H9 (cell line): ENCODE data around the gene NSD1. TPM values are rescaled to one million over a fixed set of nuclear protein-coding genes. Genes with fewer than 3 reads are reported as not detected.

Experiments used
- DNase-seq: peaks from one replicate; pipeline ENCODE4 v3.0.0-alpha.2; 2017
- H2AFZ ChIP-seq: one replicate; pipeline ENCODE4 v1.6.1; 2013; ENCODE audit warnings: mild to moderate bottlenecking, low read length, control low read depth, moderate library complexity
- H2AK5ac ChIP-seq: 2 replicates; pipeline ENCODE4 v1.6.1; 2013; ENCODE audit warnings: low read length, control low read depth, mixed read lengths; ENCODE audit not compliant: insufficient read length
- H2BK120ac ChIP-seq: one replicate; pipeline ENCODE4 v1.6.1; 2013; ENCODE audit warnings: low read depth, mild to moderate bottlenecking, low read length, control low read depth, inconsistent platforms; ENCODE audit not compliant: poor library complexity, severe bottlenecking
- H2BK12ac ChIP-seq: 2 replicates; pipeline ENCODE4 v1.6.1; 2013; ENCODE audit warnings: low read length, control low read depth, mixed read lengths, low read depth; ENCODE audit not compliant: insufficient read length
- H2BK15ac ChIP-seq: 2 replicates; pipeline ENCODE4 v1.6.1; 2013; ENCODE audit warnings: low read depth, low read length, control low read depth
- H2BK20ac ChIP-seq: one replicate; pipeline ENCODE4 v1.6.1; 2013; ENCODE audit warnings: low read depth, mild to moderate bottlenecking, low read length, control low read depth, inconsistent platforms; ENCODE audit not compliant: poor library complexity, severe bottlenecking
- H2BK5ac ChIP-seq: 2 replicates; pipeline ENCODE4 v1.6.1; 2013; ENCODE audit warnings: low read length, control low read depth, mixed read lengths; ENCODE audit not compliant: insufficient read length
- H3K14ac ChIP-seq: 2 replicates; pipeline ENCODE4 v1.6.1; 2013; ENCODE audit warnings: low read length, control low read depth; ENCODE audit not compliant: insufficient read depth
- H3K18ac ChIP-seq: 2 replicates; pipeline ENCODE4 v1.6.1; 2013; ENCODE audit warnings: low read depth, mild to moderate bottlenecking, mixed read lengths, low read length, control low read depth; ENCODE audit not compliant: insufficient read length
- H3K23ac ChIP-seq: 2 replicates; pipeline ENCODE4 v1.6.1; 2013; ENCODE audit warnings: low read length, control low read depth, mixed read lengths, low read depth; ENCODE audit not compliant: insufficient read length
- H3K23me2 ChIP-seq: 2 replicates; pipeline ENCODE4 v1.6.1; 2013; ENCODE audit warnings: low read depth, mild to moderate bottlenecking, mixed read lengths, low read length, control low read depth; ENCODE audit not compliant: insufficient read length, poor library complexity, severe bottlenecking
- H3K27ac ChIP-seq: 2 replicates; pipeline ENCODE4 v1.5.1; 2013; ENCODE audit warnings: low read length, control low read depth, mixed read lengths, low read depth; ENCODE audit not compliant: insufficient read length
- H3K27me3 ChIP-seq: 2 replicates; pipeline ENCODE4 v1.6.1; 2013; ENCODE audit warnings: low read length, control low read depth, inconsistent platforms; ENCODE audit not compliant: insufficient read depth
- H3K4ac ChIP-seq: 2 replicates; pipeline ENCODE4 v1.6.1; 2013; ENCODE audit warnings: low read depth, mild to moderate bottlenecking, control low read depth, inconsistent platforms, low read length, moderate library complexity
- H3K4me1 ChIP-seq: 2 replicates; pipeline ENCODE4 v1.6.1; 2013; ENCODE audit warnings: low read length, control low read depth, inconsistent platforms; ENCODE audit not compliant: insufficient read depth
- H3K4me2 ChIP-seq: 2 replicates; pipeline ENCODE4 v1.6.1; 2013; ENCODE audit warnings: low read length, control low read depth, mixed read lengths; ENCODE audit not compliant: insufficient read length, insufficient read depth
- H3K56ac ChIP-seq: 2 replicates; pipeline ENCODE4 v1.6.1; 2013; ENCODE audit warnings: low read depth, mild to moderate bottlenecking, mixed read lengths, low read length, control low read depth; ENCODE audit not compliant: insufficient read length
- H3K79me1 ChIP-seq: 2 replicates; pipeline ENCODE4 v1.6.1; 2013; ENCODE audit warnings: low read depth, mild to moderate bottlenecking, moderate library complexity, low read length, control low read depth, inconsistent platforms; ENCODE audit not compliant: insufficient read depth, poor library complexity, severe bottlenecking
- H3K79me2 ChIP-seq: 2 replicates; pipeline ENCODE4 v1.6.1; 2013; ENCODE audit warnings: low read length, control low read depth, inconsistent platforms; ENCODE audit not compliant: insufficient read depth
- H3K9ac ChIP-seq: 2 replicates; pipeline ENCODE4 v1.6.1; 2013; ENCODE audit warnings: low read length, control low read depth, mixed read lengths; ENCODE audit not compliant: insufficient read length; ENCODE audit errors: extremely low read depth
- H3K9me3 ChIP-seq: one replicate; pipeline ENCODE4 v1.6.1; 2013; ENCODE audit warnings: low read depth, low read length, inconsistent platforms; ENCODE audit not compliant: control insufficient read depth
- H3T11ph ChIP-seq: one replicate; pipeline ENCODE4 v1.6.1; 2013; ENCODE audit warnings: mild to moderate bottlenecking, low read length, control low read depth, inconsistent platforms
- H4K20me1 ChIP-seq: one replicate; pipeline ENCODE4 v1.6.1; 2013; ENCODE audit not compliant: control insufficient read depth, insufficient read length, insufficient read depth
- H4K5ac ChIP-seq: 2 replicates; pipeline ENCODE4 v1.6.1; 2013; ENCODE audit warnings: low read depth, mild to moderate bottlenecking, mixed read lengths, low read length, control low read depth; ENCODE audit not compliant: insufficient read length
- H4K8ac ChIP-seq: replicated peaks from 2 replicates; pipeline ENCODE4 v1.6.1; 2013; ENCODE audit warnings: low read length, control low read depth, mixed read lengths, low read depth; ENCODE audit not compliant: insufficient read length
- H4K91ac ChIP-seq: 2 replicates; pipeline ENCODE4 v1.6.1; 2013; ENCODE audit warnings: low read depth, mild to moderate bottlenecking, moderate library complexity, mixed read lengths, low read length, control low read depth; ENCODE audit not compliant: insufficient read length
- H3K27ac Mint-ChIP-seq, 3 experiments: 2 replicates in 2 of 3; 3 replicates in 1 of 3; pipeline ENCODE4 v1.8.0; 2020 to 2021; ENCODE audit warnings: mixed read lengths in 3 of 3, mild to moderate bottlenecking in 1 of 3, moderate library complexity in 1 of 3
- H3K27me3 Mint-ChIP-seq: 2 replicates; pipeline ENCODE4 v1.8.0; 2021; ENCODE audit warnings: low read depth, mild to moderate bottlenecking, moderate library complexity, mixed read lengths
- H3K36me3 Mint-ChIP-seq, 3 experiments: 2 replicates in 2 of 3; 3 replicates in 1 of 3; pipeline ENCODE4 v1.8.0; 2020 to 2021; ENCODE audit warnings: low read depth in 3 of 3, mixed read lengths in 3 of 3; ENCODE audit not compliant: insufficient read depth in 1 of 3
- H3K4me1 Mint-ChIP-seq, 2 experiments: 2 replicates each; pipeline ENCODE4 v1.8.0; 2020; ENCODE audit warnings: mixed read lengths in 2 of 2
- H3K4me3 Mint-ChIP-seq, 2 experiments: 2 replicates in 1 of 2; 3 replicates in 1 of 2; pipeline ENCODE4 v1.8.0; 2020 to 2021; ENCODE audit warnings: mild to moderate bottlenecking in 2 of 2, mixed read lengths in 2 of 2, moderate library complexity in 1 of 2
- H3K9me3 Mint-ChIP-seq, 2 experiments: 2 replicates in 1 of 2; 3 replicates in 1 of 2; pipeline ENCODE4 v1.8.0; 2020; ENCODE audit warnings: mild to moderate bottlenecking in 2 of 2, mixed read lengths in 2 of 2, moderate library complexity in 1 of 2
- WGBS: extraction: QIAGEN DNeasy Blood & Tissue Kit; methylation state at CpG from one replicate; pipeline ENCODE4 v1.1.7; 2013; ENCODE audit warnings: missing lambda C conversion rate, low lambda C conversion rate, mixed read lengths; ENCODE audit not compliant: insufficient read length; ENCODE audit errors: extremely low coverage; 5-methylcytosine and 5-hydroxymethylcytosine counted together
- total RNA-seq: library from RNA; stranded (reverse); gene quantifications from 2 replicates; pipeline ENCODE4 v1.2.1, GENCODE V29; 2021
- TF ChIP-seq, protein P1 (sequence below): fragments of 200-600 bp; sonication (generic); conservative IDR thresholded peaks from 3 replicates; pipeline ENCODE4 v1.8.0; 2021; ENCODE audit warnings: antibody characterized with exemption, mild to moderate bottlenecking

NSD1 gene
- total RNA-seq, 1 experiment from 2014 or later = 213 TPM

- H3K23ac ChIP-seq = no peak overlapping the region
- H3K18ac ChIP-seq = no peak overlapping the region
- H3K9me3 ChIP-seq = no peaks in the 10 kb centered on the region
- H3K4ac ChIP-seq = no peak overlapping the region
- H3K14ac ChIP-seq = no peak overlapping the region
- WGBS = no CpG with 5 or more reads among the region's 1 CpG
- DNase-seq = no peak
- no peak overlapping the region for H2BK20ac ChIP-seq
- no peaks in the 10 kb centered on the region for H3K23me2 ChIP-seq
- no peak overlapping the region for H2BK120ac ChIP-seq
- TF ChIP-seq, protein P1, sequence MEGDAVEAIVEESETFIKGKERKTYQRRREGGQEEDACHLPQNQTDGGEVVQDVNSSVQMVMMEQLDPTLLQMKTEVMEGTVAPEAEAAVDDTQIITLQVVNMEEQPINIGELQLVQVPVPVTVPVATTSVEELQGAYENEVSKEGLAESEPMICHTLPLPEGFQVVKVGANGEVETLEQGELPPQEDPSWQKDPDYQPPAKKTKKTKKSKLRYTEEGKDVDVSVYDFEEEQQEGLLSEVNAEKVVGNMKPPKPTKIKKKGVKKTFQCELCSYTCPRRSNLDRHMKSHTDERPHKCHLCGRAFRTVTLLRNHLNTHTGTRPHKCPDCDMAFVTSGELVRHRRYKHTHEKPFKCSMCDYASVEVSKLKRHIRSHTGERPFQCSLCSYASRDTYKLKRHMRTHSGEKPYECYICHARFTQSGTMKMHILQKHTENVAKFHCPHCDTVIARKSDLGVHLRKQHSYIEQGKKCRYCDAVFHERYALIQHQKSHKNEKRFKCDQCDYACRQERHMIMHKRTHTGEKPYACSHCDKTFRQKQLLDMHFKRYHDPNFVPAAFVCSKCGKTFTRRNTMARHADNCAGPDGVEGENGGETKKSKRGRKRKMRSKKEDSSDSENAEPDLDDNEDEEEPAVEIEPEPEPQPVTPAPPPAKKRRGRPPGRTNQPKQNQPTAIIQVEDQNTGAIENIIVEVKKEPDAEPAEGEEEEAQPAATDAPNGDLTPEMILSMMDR = no peak
- no peak overlapping the region for H3T11ph ChIP-seq
- no peak overlapping the region for H3K56ac ChIP-seq
- H3K79me1 ChIP-seq = no peaks in the 10 kb centered on the region
- Mint-ChIP-seq H3K36me3 (peaks cover 34 to 88% (median 78%) of the 10 kb centered on the region in 3 experiments; a peak in 6 of 7 replicates), H3K27ac (no peak overlapping the region), H3K9me3 (no peaks in the 10 kb centered on the region), H3K27me3 (no peaks in the 10 kb centered on the region), H3K4me1 (no peaks in the 10 kb centered on the region), H3K4me3 (no peak overlapping the region)
- H4K20me1 ChIP-seq = no peaks in the 10 kb centered on the region
- no peak overlapping the region for H2BK15ac ChIP-seq
- no peak overlapping the region for H4K91ac ChIP-seq
- no peak overlapping the region for H2BK5ac ChIP-seq
- no peaks in the 10 kb centered on the region for H3K4me1 ChIP-seq
- no peak overlapping the region for H4K5ac ChIP-seq
- H3K27me3 ChIP-seq = no peaks in the 10 kb centered on the region
- no peak overlapping the region for H3K4me2 ChIP-seq
- H3K79me2 ChIP-seq = no peaks in the 10 kb centered on the region
- H2BK12ac ChIP-seq = no peak overlapping the region
- no peak overlapping the region for H2AK5ac ChIP-seq
- no peak overlapping the region for H3K9ac ChIP-seq
- no peak overlapping the region for H4K8ac ChIP-seq
- H2AFZ ChIP-seq = no peak overlapping the region
- no peak overlapping the region for H3K27ac ChIP-seq
Observed at GRCh38 chr5:177253252-177253651, 119.7 kb downstream of the NSD1 start.
